ENCODE measurements around the gene UVSSA. TPM values are rescaled to one million over a fixed set of nuclear protein-coding genes. Genes with fewer than 3 reads are reported as not detected.

UVSSA gene
- total and polyA plus RNA-seq, 9 of the 15 experiments (the other 6 are each of a cell fraction or from before 2014, with no cell fraction given), result 0.21 to 14.6 (median 3.3) TPM

DNA sequence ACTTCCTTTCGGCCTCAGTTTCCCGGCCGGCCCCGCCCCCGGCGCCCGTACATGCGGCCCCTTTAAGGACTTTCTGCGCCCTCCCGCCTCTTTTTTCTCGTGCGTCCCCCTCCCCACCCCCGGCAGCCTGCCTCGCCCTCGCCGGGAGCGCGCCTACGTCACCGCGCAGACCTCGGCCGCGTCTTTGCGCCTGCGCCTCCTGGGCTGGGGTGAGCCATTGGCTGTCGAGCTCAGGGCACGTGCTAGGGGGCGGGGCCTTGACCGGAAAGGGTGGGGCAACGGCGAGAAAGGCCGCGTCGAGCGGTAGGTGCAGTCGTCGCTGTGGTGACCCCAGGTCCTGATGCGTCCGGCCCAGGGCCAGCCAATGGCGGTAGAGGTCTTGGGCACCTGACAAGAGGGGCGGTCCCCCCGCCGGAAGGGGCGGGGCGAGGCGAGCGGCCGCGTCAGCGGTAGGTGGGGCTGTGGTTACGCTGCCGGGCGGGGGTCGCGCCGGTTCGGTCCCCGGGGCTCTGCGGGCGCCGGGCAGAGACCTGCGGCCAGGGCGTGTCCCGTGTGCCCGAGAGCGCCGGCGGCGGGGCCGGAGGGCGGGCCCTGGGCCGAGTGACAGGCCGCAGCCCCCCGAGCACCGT, at the start of gene UVSSA (continued):
- TF ChIP-seq, protein P1, sequence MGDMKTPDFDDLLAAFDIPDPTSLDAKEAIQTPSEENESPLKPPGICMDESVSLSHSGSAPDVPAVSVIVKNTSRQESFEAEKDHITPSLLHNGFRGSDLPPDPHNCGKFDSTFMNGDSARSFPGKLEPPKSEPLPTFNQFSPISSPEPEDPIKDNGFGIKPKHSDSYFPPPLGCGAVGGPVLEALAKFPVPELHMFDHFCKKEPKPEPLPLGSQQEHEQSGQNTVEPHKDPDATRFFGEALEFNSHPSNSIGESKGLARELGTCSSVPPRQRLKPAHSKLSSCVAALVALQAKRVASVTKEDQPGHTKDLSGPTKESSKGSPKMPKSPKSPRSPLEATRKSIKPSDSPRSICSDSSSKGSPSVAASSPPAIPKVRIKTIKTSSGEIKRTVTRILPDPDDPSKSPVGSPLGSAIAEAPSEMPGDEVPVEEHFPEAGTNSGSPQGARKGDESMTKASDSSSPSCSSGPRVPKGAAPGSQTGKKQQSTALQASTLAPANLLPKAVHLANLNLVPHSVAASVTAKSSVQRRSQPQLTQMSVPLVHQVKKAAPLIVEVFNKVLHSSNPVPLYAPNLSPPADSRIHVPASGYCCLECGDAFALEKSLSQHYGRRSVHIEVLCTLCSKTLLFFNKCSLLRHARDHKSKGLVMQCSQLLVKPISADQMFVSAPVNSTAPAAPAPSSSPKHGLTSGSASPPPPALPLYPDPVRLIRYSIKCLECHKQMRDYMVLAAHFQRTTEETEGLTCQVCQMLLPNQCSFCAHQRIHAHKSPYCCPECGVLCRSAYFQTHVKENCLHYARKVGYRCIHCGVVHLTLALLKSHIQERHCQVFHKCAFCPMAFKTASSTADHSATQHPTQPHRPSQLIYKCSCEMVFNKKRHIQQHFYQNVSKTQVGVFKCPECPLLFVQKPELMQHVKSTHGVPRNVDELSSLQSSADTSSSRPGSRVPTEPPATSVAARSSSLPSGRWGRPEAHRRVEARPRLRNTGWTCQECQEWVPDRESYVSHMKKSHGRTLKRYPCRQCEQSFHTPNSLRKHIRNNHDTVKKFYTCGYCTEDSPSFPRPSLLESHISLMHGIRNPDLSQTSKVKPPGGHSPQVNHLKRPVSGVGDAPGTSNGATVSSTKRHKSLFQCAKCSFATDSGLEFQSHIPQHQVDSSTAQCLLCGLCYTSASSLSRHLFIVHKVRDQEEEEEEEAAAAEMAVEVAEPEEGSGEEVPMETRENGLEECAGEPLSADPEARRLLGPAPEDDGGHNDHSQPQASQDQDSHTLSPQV (IDR thresholded peaks at IDR 0.05), result no peak
- TF ChIP-seq, protein P2, sequence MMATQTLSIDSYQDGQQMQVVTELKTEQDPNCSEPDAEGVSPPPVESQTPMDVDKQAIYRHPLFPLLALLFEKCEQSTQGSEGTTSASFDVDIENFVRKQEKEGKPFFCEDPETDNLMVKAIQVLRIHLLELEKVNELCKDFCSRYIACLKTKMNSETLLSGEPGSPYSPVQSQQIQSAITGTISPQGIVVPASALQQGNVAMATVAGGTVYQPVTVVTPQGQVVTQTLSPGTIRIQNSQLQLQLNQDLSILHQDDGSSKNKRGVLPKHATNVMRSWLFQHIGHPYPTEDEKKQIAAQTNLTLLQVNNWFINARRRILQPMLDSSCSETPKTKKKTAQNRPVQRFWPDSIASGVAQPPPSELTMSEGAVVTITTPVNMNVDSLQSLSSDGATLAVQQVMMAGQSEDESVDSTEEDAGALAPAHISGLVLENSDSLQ (IDR thresholded peaks at IDR 0.05), result peak; percentile 62; the same call in 1 of the 2 replicates
- TF ChIP-seq, protein P3, sequence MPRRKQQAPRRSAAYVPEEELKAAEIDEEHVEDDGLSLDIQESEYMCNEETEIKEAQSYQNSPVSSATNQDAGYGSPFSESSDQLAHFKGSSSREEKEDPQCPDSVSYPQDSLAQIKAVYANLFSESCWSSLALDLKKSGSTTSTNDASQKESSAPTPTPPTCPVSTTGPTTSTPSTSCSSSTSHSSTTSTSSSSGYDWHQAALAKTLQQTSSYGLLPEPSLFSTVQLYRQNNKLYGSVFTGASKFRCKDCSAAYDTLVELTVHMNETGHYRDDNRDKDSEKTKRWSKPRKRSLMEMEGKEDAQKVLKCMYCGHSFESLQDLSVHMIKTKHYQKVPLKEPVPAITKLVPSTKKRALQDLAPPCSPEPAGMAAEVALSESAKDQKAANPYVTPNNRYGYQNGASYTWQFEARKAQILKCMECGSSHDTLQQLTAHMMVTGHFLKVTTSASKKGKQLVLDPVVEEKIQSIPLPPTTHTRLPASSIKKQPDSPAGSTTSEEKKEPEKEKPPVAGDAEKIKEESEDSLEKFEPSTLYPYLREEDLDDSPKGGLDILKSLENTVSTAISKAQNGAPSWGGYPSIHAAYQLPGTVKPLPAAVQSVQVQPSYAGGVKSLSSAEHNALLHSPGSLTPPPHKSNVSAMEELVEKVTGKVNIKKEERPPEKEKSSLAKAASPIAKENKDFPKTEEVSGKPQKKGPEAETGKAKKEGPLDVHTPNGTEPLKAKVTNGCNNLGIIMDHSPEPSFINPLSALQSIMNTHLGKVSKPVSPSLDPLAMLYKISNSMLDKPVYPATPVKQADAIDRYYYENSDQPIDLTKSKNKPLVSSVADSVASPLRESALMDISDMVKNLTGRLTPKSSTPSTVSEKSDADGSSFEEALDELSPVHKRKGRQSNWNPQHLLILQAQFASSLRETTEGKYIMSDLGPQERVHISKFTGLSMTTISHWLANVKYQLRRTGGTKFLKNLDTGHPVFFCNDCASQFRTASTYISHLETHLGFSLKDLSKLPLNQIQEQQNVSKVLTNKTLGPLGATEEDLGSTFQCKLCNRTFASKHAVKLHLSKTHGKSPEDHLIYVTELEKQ (CRISPR knock-in tag; IDR thresholded peaks at IDR 0.05), result no peak
- TF ChIP-seq, protein P4, sequence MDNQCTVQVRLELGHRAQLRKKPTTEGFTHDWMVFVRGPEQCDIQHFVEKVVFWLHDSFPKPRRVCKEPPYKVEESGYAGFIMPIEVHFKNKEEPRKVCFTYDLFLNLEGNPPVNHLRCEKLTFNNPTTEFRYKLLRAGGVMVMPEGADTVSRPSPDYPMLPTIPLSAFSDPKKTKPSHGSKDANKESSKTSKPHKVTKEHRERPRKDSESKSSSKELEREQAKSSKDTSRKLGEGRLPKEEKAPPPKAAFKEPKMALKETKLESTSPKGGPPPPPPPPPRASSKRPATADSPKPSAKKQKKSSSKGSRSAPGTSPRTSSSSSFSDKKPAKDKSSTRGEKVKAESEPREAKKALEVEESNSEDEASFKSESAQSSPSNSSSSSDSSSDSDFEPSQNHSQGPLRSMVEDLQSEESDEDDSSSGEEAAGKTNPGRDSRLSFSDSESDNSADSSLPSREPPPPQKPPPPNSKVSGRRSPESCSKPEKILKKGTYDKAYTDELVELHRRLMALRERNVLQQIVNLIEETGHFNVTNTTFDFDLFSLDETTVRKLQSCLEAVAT (IDR thresholded peaks at IDR 0.05), result no peak
- TF ChIP-seq, protein P5, sequence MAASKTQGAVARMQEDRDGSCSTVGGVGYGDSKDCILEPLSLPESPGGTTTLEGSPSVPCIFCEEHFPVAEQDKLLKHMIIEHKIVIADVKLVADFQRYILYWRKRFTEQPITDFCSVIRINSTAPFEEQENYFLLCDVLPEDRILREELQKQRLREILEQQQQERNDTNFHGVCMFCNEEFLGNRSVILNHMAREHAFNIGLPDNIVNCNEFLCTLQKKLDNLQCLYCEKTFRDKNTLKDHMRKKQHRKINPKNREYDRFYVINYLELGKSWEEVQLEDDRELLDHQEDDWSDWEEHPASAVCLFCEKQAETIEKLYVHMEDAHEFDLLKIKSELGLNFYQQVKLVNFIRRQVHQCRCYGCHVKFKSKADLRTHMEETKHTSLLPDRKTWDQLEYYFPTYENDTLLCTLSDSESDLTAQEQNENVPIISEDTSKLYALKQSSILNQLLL (CRISPR knock-in tag; IDR thresholded peaks at IDR 0.05; ENCODE audit: borderline replicate concordance), result no peak
- TF ChIP-seq, protein P6, sequence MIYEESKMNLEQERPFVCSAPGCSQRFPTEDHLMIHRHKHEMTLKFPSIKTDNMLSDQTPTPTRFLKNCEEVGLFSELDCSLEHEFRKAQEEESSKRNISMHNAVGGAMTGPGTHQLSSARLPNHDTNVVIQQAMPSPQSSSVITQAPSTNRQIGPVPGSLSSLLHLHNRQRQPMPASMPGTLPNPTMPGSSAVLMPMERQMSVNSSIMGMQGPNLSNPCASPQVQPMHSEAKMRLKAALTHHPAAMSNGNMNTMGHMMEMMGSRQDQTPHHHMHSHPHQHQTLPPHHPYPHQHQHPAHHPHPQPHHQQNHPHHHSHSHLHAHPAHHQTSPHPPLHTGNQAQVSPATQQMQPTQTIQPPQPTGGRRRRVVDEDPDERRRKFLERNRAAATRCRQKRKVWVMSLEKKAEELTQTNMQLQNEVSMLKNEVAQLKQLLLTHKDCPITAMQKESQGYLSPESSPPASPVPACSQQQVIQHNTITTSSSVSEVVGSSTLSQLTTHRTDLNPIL (CRISPR knock-in tag; IDR thresholded peaks at IDR 0.05), result no peak
- TF ChIP-seq L3MBTL2 (IDR thresholded peaks at IDR 0.05) (peak; percentile 2; the same call in 1 of the 2 replicates), CAMTA2 (CRISPR knock-in tag; conservative IDR thresholded peaks at IDR 0.05) (no peak), PHB (CRISPR knock-in tag; IDR thresholded peaks at IDR 0.05) (no peak), TEAD2 (tag; IDR thresholded peaks at IDR 0.05) (no peak)
- TF ChIP-seq, protein P7, sequence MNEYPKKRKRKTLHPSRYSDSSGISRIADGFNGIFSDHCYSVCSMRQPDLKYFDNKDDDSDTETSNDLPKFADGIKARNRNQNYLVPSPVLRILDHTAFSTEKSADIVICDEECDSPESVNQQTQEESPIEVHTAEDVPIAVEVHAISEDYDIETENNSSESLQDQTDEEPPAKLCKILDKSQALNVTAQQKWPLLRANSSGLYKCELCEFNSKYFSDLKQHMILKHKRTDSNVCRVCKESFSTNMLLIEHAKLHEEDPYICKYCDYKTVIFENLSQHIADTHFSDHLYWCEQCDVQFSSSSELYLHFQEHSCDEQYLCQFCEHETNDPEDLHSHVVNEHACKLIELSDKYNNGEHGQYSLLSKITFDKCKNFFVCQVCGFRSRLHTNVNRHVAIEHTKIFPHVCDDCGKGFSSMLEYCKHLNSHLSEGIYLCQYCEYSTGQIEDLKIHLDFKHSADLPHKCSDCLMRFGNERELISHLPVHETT (CRISPR knock-in tag; conservative IDR thresholded peaks at IDR 0.05 in 1 of 2, IDR thresholded peaks at IDR 0.05 in 1 of 2), result peak in 1 of 2 experiments; percentile 95; a peak in 2 of 4 replicates

Measured in K562 (cell line).